Measurements from ENCODE around the gene CAPSL.

Gene CAPSL

GRCh38 chr5:35908814-35909213, 29.6 kb downstream of the CAPSL start:
- Histone ChIP-seq H4K20me1 (ENCODE audit: insufficient read depth, low read length) (no peaks in the 10 kb centered on the region), H3F3A (ENCODE audit: insufficient read depth, low read length) (peaks cover 4% of the 10 kb centered on the region; the same call in 1 of the 2 replicates), H3K4me1 (ENCODE audit: insufficient read depth, low read length, severe bottlenecking) (peaks cover 46% of the 10 kb centered on the region), H3K27me3 (ENCODE audit: insufficient read depth, low read length) (no peaks in the 10 kb centered on the region), H3K9me2 (ENCODE audit: low read depth, low read length) (no peaks in the 10 kb centered on the region), H3K4me3 (ENCODE audit: low read depth, low read length, poor library complexity, severe bottlenecking) (no peak overlapping the region), H3K27ac (ENCODE audit: low read depth, low read length, poor library complexity, severe bottlenecking) (peak overlapping the region; percentile 94), H3K79me2 (ENCODE audit: insufficient read depth, low read length) (no peaks in the 10 kb centered on the region), H2AFZ (ENCODE audit: low read length) (no peak overlapping the region), H3K9me3 (ENCODE audit: low read length) (peaks cover 18% of the 10 kb centered on the region), H3K4me2 (ENCODE audit: low read length) (peak overlapping the region; percentile 30), H3K9ac (ENCODE audit: low read length) (peak overlapping the region; percentile 40), H3K36me3 (ENCODE audit: insufficient read depth, low read length) (peaks cover 12% of the 10 kb centered on the region; the same call in 1 of the 2 replicates)
- TF ChIP-seq CTCF (IDR thresholded peaks at IDR 0.05; ENCODE audit: low read length) (no peak), EZH2 (IDR thresholded peaks at IDR 0.05; ENCODE audit: borderline replicate concordance, low read length) (no peak)

- peak overlapping the region; percentile 30 for H3K4me2 ChIP-seq (ENCODE audit: low read length)
- H3K27ac ChIP-seq (ENCODE audit: low read depth, low read length, poor library complexity, severe bottlenecking), result peak overlapping the region; percentile 94
- no peak for TF ChIP-seq CTCF (IDR thresholded peaks at IDR 0.05; ENCODE audit: low read length)
- TF ChIP-seq EZH2 (IDR thresholded peaks at IDR 0.05; ENCODE audit: borderline replicate concordance, low read length), result no peak
Measured at GRCh38 chr5:35908228-35908627, 30.2 kb downstream of the CAPSL start.

GRCh38 chr5:35904443-35905132, 33.8 kb downstream of the CAPSL start:
- TF ChIP-seq CTCF (IDR thresholded peaks at IDR 0.05; ENCODE audit: low read length) (no peak), EZH2 (IDR thresholded peaks at IDR 0.05; ENCODE audit: borderline replicate concordance, low read length) (no peak)
- H3K27ac ChIP-seq (ENCODE audit: low read depth, low read length, poor library complexity, severe bottlenecking), result peak overlapping the region; percentile 94
- no peaks in the 10 kb centered on the region for H3K27me3 ChIP-seq (ENCODE audit: insufficient read depth, low read length)
- H2AFZ ChIP-seq (ENCODE audit: low read length), result no peak overlapping the region
- H3K79me2 ChIP-seq (ENCODE audit: insufficient read depth, low read length), result no peaks in the 10 kb centered on the region
- peak overlapping the region; percentile 25 for H3K9ac ChIP-seq (ENCODE audit: low read length)
- no peak overlapping the region for H3K4me3 ChIP-seq (ENCODE audit: low read depth, low read length, poor library complexity, severe bottlenecking)
- no peaks in the 10 kb centered on the region for H4K20me1 ChIP-seq (ENCODE audit: insufficient read depth, low read length)
- peak overlapping the region; percentile 10 for H3K4me2 ChIP-seq (ENCODE audit: low read length)
- H3F3A ChIP-seq (ENCODE audit: insufficient read depth, low read length), result peaks cover 14% of the 10 kb centered on the region; the same call in 1 of the 2 replicates
- peaks cover 86% of the 10 kb centered on the region for H3K4me1 ChIP-seq (ENCODE audit: insufficient read depth, low read length, severe bottlenecking)
- peaks cover 10% of the 10 kb centered on the region for H3K9me3 ChIP-seq (ENCODE audit: low read length)
- H3K9me2 ChIP-seq (ENCODE audit: low read depth, low read length), result no peaks in the 10 kb centered on the region
- H3K36me3 ChIP-seq (ENCODE audit: insufficient read depth, low read length), result peaks cover 8% of the 10 kb centered on the region; the same call in 1 of the 2 replicates

More at GRCh38 chr5:35908228-35908627, 30.2 kb downstream of the CAPSL start:
- H4K20me1 ChIP-seq (ENCODE audit: insufficient read depth, low read length), result no peaks in the 10 kb centered on the region
- H2AFZ ChIP-seq (ENCODE audit: low read length), result no peak overlapping the region
- H3K9me2 ChIP-seq (ENCODE audit: low read depth, low read length), result no peaks in the 10 kb centered on the region
- H3K79me2 ChIP-seq (ENCODE audit: insufficient read depth, low read length), result no peaks in the 10 kb centered on the region
- no peak overlapping the region for H3K4me3 ChIP-seq (ENCODE audit: low read depth, low read length, poor library complexity, severe bottlenecking)
- peak overlapping the region; percentile 34; the same call in 1 of the 2 replicates for H3K9ac ChIP-seq (ENCODE audit: low read length)
- peaks cover 21% of the 10 kb centered on the region for H3K9me3 ChIP-seq (ENCODE audit: low read length)
- peaks cover 4% of the 10 kb centered on the region; the same call in 1 of the 2 replicates for H3F3A ChIP-seq (ENCODE audit: insufficient read depth, low read length)
- H3K27me3 ChIP-seq (ENCODE audit: insufficient read depth, low read length), result no peaks in the 10 kb centered on the region
- H3K4me1 ChIP-seq (ENCODE audit: insufficient read depth, low read length, severe bottlenecking), result peaks cover 50% of the 10 kb centered on the region
- H3K36me3 ChIP-seq (ENCODE audit: insufficient read depth, low read length), result peaks cover 17% of the 10 kb centered on the region; the same call in 1 of the 2 replicates
